Skeletal muscle tissue (tissue), 4 donors: ENCODE data around the gene CDY2B. TPM values are rescaled to one million over a fixed set of nuclear protein-coding genes. Genes with fewer than 3 reads are reported as not detected.
"Not testable (repeated sequence)": the region's sequence is repeated elsewhere in the genome, so short reads cannot be mapped to it uniquely, and the experiment has no call there.

ENCODE experiments used
- H3K27ac ChIP-seq: one replicate; pipeline ENCODE4 v1.7.0; 2013; ENCODE audit warnings: mild to moderate bottlenecking, low read depth, low read length, inconsistent platforms
- H3K27me3 ChIP-seq, 3 donors: one replicate each; pipeline ENCODE4 v1.7.0; 2013; ENCODE audit warnings: low read length in 3 of 3; ENCODE audit not compliant: control insufficient read depth in 3 of 3, insufficient read depth in 3 of 3
- H3K36me3 ChIP-seq, 3 donors: one replicate each; pipeline ENCODE4 v1.7.0; 2013; ENCODE audit warnings: low read length in 3 of 3; ENCODE audit not compliant: control insufficient read depth in 3 of 3, insufficient read depth in 3 of 3
- H3K4me1 ChIP-seq, 3 donors: one replicate each; pipeline ENCODE4 v1.7.0; 2013; ENCODE audit warnings: low read length in 3 of 3, mild to moderate bottlenecking in 3 of 3; ENCODE audit not compliant: control insufficient read depth in 3 of 3, insufficient read depth in 3 of 3
- H3K4me3 ChIP-seq, 3 donors: one replicate each; pipeline ENCODE4 v1.7.0; 2013; ENCODE audit warnings: low read length in 3 of 3
- H3K9ac ChIP-seq, 3 donors: one replicate each; pipeline ENCODE4 v1.7.0; 2013; ENCODE audit warnings: low read length in 3 of 3, mild to moderate bottlenecking in 3 of 3, moderate library complexity in 2 of 3, low read depth in 1 of 3
- H3K9me3 ChIP-seq, 3 donors: one replicate each; pipeline ENCODE4 v1.7.0; 2013; ENCODE audit warnings: low read length in 3 of 3; ENCODE audit not compliant: control insufficient read depth in 3 of 3
- total RNA-seq: library from RNA; depleted of rRNA; stranded (reverse); fragments of >200 nt; gene quantifications from one replicate; pipeline ENCODE4 v1.2.3, GENCODE V29; 2014
- donor health status: Osteomylitis.

CDY2B gene
- total RNA-seq, 1 donor from 2014 or later, result not detected

DNA sequence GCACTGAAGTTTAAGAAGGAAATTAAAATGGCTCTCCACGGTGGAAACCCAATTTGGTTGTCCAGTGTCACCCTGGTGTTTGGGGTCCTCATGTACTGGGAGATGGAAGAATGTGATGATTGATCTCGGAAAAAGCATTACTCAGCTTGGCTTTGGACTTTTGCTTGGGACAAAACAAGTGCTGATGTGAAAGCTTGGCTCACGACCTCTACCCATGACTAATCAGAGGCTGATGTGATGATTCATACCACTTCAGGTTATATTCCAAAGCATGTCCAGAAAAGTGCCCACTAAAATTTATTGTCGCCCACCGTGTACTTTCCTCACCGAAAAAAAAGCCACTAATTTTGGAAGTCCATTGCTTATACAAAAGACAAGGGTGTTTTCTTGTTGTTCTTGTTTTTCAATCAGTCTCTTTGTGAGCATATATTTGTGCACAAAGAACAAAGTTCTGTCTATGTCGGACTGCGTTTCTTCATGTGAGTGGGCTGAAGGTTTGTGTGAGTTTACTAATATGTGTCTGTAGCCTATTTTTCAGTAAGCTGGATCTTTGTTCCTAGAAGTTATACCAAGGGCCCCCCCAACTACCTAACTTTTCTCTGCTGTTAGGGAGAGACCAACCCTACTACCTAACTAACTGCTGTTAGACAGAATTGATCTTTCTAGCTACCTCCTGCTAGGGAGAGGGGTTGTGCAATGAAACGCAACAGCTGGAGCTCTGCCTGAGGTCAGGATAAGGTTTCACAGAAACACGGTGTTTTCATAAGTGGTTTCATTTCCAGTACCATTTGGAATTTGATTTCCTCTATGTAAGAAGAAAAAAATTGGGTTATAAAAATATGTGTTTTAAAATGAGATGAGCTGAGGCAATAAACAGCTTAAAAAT lies 22.8 kb downstream of the CDY2B start:
- not testable (repeated sequence) for H3K27me3 ChIP-seq, H3K9ac ChIP-seq, H3K4me1 ChIP-seq, H3K4me3 ChIP-seq, H3K27ac ChIP-seq, H3K9me3 ChIP-seq, H3K36me3 ChIP-seq

DNA sequence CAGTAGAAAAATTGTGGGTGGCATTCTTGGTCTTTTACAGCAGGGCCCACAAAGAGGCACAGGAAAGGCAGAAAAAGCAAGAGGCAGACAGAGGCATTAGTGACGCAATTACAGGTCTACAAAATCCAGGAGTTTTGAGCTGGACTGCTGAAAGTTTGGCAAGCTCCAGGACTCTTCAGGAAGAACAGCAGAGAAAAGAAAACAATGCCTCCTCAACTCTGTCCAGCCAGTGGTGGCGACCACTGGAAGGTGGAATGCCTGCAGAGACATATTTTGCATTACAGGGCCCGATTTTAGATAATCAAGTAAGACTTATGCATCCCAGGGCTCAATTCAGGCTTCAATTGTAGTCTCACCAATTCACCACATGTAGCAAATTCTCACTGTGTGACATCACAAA lies 23.5 kb downstream of the CDY2B start:
- not testable (repeated sequence) for H3K4me1 ChIP-seq, H3K9me3 ChIP-seq, H3K4me3 ChIP-seq, H3K27me3 ChIP-seq, H3K9ac ChIP-seq, H3K36me3 ChIP-seq, H3K27ac ChIP-seq

DNA sequence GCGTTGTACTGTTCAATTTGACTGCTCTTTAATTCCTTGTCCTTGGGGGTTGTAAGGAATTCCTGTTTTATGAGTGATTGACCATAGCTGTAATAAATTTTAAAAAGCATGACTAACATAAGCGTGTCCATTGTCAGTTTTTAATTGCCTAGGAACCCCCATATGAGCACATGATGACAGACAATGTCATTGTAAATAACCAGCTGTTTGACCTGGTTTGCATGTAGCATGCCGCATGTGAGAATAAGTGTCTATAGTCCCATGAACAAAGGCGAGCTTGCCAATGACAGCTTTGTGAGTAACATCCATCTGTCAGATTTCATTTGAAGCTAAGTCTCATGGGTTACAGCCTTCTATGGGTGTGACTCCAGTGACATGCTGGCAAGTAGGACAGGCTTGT lies 30.9 kb downstream of the CDY2B start:
- not testable (repeated sequence) for H3K9ac ChIP-seq, H3K36me3 ChIP-seq, H3K9me3 ChIP-seq, H3K4me1 ChIP-seq, H3K27me3 ChIP-seq, H3K4me3 ChIP-seq, H3K27ac ChIP-seq

DNA sequence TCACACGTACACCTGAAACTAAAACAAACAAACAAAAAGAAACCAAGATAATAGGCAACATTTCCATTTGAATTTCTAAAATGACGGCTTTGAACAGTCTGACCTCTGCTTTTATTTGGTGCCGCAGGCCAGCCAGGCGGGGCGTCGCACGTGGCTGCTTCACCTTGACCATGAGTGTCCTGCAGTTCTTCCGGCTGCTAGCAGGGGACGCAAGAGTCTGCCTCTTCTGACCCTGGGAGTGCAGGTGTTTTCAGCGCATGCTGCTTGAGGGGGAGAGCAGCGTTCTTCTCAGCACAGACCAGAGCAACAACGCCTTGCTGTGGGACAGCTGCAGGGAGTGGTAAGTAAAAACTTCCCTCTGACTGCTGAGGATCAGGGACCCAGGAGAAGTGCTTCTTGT lies 47.9 kb downstream of the CDY2B start:
- not testable (repeated sequence) for H3K27me3 ChIP-seq, H3K9ac ChIP-seq, H3K27ac ChIP-seq, H3K9me3 ChIP-seq, H3K36me3 ChIP-seq, H3K4me3 ChIP-seq, H3K4me1 ChIP-seq

Other genes starting within 250 kb of the CDY2B start
- not detected for gene CDY2A, start 145.6 kb upstream of the CDY2B start, total RNA-seq